Measurements from ENCODE around the gene SNX10.

SNX10 gene

DNA sequence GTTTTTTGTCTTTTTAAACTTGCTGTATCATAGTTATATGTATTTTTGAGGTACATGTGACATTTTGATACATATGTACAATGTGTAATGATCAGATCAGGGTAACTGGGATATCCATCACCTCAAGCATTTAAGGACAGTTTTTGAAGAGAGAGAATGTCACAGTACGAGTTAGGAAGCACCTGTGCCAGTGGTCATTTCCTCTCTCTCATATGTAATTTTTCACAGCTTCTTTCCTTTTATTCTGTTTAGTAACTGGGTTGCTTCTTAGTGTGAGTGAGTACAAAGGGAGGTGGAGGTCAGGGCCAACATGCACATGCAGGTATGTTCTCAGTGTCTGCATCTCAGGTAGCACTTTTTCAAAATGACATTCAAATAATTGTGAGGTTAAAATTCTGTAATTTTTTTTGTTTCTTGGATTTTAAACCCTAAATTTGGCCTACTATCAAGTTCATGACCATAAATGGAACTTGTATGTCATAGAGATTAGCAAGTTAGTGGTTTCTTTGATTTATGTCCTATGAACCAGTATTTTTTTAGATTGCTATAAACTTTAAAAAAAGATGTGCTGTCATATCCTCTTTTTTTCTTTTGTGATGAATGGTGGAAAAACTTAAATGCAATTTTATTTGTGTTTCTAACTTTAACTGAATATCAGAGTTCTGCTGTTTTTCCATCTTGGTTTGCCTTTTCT is 42.7 kb downstream of the SNX10 start:
- no peak for DNase-seq (ENCODE audit: low read depth in 2 of 2, low spot score in 1 of 2)

- DNase-seq (ENCODE audit: low read depth in 2 of 2, low spot score in 1 of 2) = no peak
These were observed 45.7 kb downstream of the SNX10 start for GRCh38 chr7:26337232-26337865.

- no peak for DNase-seq (ENCODE audit: low read depth in 2 of 2, low spot score in 1 of 2)
These were observed 48.9 kb downstream of the SNX10 start for GRCh38 chr7:26340476-26341018.

DNA sequence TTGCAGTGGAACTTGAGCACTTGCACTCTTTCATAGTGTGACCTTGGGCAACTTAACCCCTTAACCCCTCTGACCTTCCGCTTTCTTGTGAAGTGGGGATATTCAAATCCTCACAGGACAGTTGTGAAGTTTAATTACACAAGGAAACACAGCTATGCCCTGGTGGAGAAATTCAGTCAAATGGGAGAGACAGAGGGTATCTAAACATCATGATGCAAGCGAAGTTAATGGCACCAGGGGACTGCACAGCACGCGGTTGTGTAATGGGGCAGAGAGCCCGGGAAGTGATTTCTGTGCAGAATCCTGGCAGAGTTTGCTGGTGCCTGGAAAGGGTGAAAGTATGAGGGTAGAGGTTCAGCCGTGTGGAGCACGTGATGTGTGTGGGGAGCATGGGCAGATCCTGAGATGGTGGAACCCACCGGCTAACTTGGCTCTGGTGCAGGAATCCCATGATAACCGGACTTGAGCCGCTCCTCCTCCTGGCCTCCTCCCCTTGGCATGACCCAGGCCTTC is 51.7 kb downstream of the SNX10 start:
- no peak for DNase-seq (ENCODE audit: low read depth in 2 of 2, low spot score in 1 of 2)

GRCh38 chr7:26343837-26344236 is 52.2 kb downstream of the SNX10 start:
- no peak for DNase-seq (ENCODE audit: low read depth in 2 of 2, low spot score in 1 of 2)

DNA sequence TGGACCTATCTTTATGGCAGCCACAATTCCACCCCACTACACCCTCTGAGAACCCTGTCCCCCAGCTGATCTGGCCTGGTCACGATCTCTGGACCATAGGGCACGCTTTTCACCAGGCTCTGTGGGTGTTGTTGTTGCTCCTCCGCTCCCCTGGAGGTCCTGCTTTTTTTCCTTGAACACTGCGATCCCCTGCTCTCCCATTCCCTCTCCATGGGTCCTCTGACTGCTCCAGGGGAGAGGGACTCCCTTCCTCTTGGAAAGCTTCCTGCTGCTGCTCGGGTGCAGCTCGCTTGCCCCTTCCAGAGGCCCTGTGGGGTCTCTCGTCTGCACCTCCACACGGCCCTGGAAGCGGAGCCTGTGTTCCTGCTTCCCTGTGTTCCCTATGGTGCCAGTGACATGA is 53.5 kb downstream of the SNX10 start:
- DNase-seq (ENCODE audit: low read depth in 2 of 2, low spot score in 1 of 2) = no peak

GRCh38 chr7:26345837-26346236 is 54.2 kb downstream of the SNX10 start:
- no peak for DNase-seq (ENCODE audit: low read depth in 2 of 2, low spot score in 1 of 2)

GRCh38 chr7:26346611-26347203 is 55.0 kb downstream of the SNX10 start:
- no peak for DNase-seq (ENCODE audit: low read depth in 2 of 2, low spot score in 1 of 2)

DNA sequence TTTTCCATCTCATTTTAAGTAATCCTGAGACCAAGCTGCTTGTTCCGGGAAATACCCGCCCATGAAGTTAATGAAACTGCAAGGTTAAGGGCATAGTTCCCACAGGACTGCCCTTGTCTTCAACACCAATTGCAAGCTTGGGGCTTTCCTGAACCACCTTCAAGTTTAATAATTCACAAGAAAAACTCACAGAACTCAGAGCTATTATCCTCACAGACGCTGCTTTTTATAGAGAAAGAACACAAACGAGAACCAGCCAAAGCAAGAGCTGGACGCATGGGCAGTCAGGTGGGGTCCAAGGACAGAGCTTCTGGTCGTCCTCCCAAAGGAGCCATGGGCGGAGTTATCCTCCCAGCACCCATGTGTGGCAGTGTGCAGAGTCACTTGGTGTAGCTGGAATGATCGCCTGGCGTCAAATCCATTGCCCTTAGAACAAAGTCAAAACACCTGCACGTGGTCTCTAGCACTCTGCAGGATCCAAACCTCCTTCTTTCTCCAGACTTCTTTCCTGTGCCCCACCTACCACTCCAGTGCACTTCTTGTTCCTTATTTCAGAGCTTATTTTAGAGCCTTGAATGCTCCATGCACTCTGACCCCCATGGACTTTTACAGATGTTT is 56.7 kb downstream of the SNX10 start:
- no peak for DNase-seq (ENCODE audit: low read depth in 2 of 2, low spot score in 1 of 2)

DNA sequence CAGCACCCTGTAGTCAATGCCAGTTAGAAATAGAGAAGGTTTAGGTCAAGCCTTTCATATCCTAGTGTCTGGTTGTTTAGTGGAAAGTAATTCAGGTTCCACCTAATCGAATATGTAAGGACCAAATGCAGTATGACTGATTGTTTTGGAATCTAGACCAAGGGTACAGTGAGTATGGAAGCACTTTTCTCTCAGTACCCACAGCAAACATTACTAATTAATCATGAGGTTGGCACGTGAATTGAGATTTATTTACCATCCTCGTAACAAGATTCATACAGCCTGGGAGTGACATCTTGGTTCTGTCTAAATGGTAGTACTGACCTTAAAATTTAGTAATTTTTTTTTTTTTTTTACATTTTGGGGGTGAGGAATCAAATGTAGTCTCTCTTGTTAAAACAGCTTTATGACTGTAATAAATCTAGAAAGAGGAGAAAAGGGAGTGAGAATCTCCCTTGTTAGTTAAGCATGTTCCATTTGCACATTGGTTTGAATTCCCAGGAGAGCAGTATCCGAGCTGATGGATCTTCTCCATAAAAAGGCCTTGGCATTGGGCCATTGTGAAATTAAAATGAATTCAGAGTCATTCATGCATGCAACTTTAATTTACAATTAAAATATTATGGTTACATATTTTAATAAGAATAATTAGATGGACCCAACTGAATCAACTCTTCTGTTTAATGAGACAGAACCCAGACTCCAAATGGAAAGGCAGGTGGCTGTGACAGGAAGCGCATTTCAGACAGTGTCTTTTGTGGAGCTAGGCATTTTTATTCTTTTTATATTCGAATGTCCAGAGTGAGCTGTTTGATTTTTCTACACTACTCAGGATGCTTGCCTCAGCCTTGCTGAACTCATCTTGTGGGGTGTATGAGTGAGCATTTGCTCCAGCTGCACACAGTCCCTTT is 57.6 kb downstream of the SNX10 start:
- no peak for DNase-seq (ENCODE audit: low read depth in 2 of 2, low spot score in 1 of 2)

DNA sequence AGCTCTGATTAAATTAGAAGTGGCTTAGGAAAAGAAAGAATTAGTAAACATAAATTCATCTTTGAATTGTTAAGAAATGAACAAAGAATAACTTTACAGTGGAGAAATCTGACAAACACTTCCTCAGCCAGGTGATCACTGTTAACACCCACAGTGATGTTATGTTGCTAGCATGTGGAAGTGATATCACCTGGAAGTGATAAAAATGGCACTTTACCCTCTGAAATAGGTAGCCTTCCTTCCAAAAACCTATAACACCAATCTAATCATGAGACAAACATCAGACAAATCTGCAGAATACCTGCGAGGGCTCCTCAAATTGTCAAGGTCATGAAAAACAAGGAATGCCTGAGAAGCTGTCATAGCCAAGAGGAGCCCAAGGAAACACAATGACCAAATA is 59.5 kb downstream of the SNX10 start:
- DNase-seq (ENCODE audit: low read depth in 2 of 2, low spot score in 1 of 2) = no peak

DNA sequence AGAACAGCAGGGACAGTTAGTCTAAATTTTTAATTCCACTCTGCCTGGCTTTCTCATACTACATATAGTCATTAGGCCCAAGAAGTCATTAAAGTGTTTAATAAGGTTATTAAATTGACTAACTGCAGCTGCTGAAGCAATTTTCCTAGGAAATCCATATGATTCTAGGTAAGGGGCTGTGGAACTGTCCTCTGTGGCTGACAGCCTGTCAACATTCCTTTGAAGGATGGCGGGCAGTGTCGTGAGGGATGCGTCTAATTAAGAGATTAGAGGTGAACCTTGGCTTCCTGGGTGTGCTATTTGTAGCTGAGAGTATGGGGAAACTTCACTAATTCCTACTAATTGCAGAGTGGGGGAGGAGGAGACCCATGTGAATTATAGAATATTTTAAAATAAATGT is 64.6 kb downstream of the SNX10 start:
- no peak for DNase-seq (ENCODE audit: low read depth in 2 of 2, low spot score in 1 of 2)

DNA sequence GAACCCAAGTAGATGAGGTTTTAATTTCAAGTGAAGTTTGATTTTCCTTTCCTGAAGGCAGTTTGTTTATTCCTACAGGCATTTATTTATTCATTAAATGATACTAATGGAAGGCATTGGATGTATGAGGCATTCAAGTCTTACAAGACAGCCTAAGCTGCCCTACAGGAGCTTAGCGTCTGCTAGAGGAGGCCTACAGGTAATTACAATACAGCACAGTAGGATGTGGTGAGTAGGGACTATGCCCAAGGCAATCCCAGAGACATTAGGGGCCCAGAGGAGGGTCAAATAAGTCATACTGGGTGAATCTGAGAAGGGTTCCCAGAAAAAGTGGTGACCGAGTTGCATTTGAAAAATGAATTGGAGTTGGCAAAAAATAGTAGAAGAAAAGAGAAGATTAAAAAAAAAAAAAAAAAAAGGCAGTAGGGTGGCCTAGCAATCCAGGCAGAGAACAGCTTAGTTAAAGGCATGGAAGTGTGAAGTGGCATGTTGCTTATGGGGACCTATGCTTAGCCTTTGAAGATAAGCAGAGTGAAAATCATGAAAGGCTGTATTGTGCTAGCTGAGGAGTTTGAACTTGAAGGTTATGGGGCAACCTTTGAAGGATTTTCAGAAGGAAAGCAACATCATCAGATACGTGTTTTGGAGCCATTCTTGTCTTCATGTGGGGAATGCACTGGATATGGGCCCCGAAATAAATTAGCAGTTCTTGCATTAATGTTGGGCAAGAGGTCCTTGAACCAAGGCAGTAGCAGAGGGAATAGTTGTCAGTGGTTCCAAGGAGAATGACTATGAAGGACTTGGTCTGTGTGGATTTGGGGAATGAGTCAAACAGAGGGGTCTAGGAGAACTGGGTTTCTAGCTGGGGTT is 65.5 kb downstream of the SNX10 start:
- no peak for DNase-seq (ENCODE audit: low read depth in 2 of 2, low spot score in 1 of 2)

- DNase-seq (ENCODE audit: low read depth in 2 of 2, low spot score in 1 of 2) = no peak
These were observed 66.1 kb downstream of the SNX10 start for GRCh38 chr7:26357799-26358151.

DNA sequence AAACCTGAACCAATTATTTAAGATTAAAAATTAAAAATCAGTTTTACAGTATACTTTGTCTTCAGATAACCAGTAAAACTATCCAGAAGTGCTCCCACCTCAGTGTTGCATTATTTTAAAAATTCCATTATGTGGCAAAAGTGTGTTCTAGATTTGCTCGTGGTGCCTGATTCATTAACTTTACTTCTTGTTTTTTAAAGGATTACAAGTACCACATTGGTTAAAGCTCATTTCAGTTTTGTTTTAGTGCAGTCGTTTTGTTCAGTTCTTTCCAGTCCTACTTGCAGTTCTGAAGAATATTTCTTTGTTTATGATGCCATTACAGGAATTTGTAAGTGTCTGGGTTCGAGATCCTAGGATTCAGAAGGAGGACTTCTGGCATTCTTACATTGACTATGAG is 69.0 kb downstream of the SNX10 start:
- no peak for DNase-seq (ENCODE audit: low read depth in 2 of 2, low spot score in 1 of 2)

DNA sequence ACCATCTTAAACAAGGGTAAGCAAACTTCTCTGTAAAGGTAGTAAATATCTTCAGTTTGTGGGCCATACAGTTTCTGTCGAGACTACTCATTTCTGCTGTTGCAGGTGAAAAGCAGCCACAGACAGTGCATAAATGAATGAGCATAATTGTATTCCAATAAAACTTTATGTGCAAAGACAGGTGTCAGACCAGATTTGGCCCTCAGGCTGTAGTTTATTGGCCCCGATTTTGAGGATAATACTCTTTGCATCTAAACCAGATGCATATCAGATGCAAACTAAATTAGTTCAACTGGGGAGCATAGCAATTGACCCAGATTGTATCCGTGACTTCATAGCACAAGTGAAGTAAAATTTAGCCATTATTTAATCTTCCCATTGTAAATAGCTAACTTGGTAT is 70.0 kb downstream of the SNX10 start:
- no peak for DNase-seq (ENCODE audit: low read depth in 2 of 2, low spot score in 1 of 2)

DNA sequence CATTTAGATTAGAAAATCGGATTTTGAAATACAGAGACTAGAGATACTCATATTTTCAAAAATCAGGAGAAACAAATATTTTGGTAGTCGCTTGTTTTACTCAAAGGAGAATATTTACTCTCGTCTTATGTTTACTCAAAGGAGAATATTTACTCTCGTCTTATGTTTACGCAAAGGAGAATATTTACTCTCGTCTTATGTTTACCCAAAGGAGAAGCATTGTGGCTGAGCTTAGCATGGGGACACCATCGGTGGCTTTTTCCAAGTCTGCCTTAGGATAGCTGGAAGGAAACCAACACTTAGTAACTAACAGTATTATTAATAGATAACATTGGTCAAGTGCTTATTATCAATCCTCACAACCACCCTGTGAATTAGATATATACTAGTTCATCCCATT is 71.8 kb downstream of the SNX10 start:
- DNase-seq (ENCODE audit: low read depth in 2 of 2, low spot score in 1 of 2) = no peak

DNA sequence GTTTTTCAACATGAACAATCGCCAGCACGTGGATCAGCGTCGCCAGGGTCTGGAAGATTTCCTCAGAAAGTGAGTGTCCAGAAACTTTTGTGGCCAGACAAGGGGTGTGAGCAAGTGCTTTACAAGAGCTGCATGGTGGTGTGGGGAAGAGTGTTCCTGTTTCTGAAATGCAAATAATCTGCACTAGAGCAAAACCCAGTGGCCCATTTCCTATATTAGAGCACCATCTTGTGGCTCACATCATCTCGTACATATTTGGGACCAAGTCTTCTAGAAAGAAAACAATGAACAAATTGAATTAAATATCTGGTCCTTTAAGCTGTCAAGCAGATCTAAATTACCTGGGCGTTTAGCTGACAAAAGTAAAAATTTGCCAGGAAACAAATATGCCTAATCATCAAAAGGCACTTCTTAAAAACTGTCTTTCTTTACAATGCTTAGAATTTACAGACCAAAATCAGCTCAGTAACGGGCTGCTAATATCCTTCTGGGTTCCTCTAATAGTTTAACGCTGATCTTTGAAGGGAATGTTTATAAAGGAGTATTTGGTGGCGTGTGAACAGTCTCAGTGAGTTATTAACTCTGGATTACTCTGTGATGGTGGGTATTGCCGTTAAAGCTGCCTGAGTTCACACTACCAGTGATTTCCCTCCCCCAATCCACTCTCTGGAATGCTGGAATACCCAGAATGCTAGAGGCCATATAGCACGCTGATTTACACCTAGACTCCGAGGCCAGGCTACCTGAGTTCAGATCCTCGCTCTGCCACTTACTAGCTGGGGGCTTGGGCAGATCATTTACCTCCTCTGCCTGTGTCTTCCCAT is 73.6 kb downstream of the SNX10 start:
- DNase-seq (ENCODE audit: low read depth in 2 of 2, low spot score in 1 of 2) = no peak

GRCh38 chr7:26365901-26366275 is 74.2 kb downstream of the SNX10 start:
- DNase-seq (ENCODE audit: low read depth in 2 of 2, low spot score in 1 of 2) = no peak
